Breast epithelium (tissue), 3 donors: ENCODE data around the gene STON2.

Experiments used
- POLR2A ChIP-seq: fragments of 450-650 bp; IDR thresholded peaks from one replicate; pipeline ENCODE4 v1.6.1; 2016; ENCODE audit warnings: antibody characterized with exemption, mild to moderate bottlenecking, moderate library complexity
- TF ChIP-seq, protein P1 (sequence below), 3 donors: fragments of 450-650 bp; IDR thresholded peaks; one replicate each; pipeline ENCODE4 v1.5.1; 2016 to 2017; ENCODE audit warnings: antibody characterized with exemption in 3 of 3, mild to moderate bottlenecking in 3 of 3, moderate library complexity in 3 of 3

DNA sequence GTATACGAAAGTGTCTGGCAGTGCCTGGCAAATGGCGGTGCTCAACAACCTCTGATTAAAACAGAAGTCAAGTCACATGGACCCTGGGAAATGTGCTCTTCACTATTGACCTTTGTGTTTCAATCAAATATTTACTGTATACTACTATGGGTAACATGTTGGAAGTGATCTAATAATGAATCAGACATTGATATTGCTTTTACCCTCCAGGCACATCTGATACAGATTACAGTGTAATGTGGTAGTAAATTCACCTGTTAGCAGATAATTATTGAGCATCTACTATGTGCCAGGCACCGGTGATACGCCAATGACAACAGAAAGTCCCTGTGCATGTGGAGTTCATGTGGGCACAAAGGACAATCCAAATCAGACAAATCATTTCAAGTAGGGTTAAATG is 63.1 kb downstream of the STON2 start:
- TF ChIP-seq, protein P1, sequence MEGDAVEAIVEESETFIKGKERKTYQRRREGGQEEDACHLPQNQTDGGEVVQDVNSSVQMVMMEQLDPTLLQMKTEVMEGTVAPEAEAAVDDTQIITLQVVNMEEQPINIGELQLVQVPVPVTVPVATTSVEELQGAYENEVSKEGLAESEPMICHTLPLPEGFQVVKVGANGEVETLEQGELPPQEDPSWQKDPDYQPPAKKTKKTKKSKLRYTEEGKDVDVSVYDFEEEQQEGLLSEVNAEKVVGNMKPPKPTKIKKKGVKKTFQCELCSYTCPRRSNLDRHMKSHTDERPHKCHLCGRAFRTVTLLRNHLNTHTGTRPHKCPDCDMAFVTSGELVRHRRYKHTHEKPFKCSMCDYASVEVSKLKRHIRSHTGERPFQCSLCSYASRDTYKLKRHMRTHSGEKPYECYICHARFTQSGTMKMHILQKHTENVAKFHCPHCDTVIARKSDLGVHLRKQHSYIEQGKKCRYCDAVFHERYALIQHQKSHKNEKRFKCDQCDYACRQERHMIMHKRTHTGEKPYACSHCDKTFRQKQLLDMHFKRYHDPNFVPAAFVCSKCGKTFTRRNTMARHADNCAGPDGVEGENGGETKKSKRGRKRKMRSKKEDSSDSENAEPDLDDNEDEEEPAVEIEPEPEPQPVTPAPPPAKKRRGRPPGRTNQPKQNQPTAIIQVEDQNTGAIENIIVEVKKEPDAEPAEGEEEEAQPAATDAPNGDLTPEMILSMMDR (IDR thresholded peaks at IDR 0.05), result no peak
- no peak for TF ChIP-seq POLR2A
